ENCODE data around the gene ADGRF1.
"Not testable (repeated sequence)": the region's sequence is repeated elsewhere in the genome, so short reads cannot be mapped to it uniquely, and the experiment has no call there.

ADGRF1 gene

DNA sequence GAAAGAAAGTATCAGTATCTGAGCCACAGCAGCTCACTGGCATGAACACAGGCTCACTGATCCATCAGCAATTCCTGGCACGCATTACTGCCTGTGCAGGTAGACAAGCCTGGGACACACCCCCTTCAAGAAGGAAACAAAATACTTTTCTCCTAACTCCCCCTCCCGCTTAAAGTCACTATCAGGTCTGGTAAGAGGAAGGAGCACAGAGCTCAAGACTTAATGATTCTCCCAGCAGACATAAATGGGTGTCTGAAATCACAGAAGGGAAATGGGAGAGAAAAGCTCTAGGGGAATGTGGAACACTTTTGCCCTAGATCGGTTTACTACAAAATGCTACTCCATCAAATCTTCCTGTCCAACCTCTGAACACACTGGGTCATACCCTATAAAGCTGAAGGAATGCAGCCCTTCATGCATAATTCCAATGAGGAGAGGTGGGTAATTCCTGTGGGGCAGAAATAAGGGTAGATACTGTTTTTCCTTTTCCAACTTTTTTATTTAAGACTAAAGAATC is at the start of gene ADGRF1:
Gene ADGRF1, minus strand, starts transcription at position 58 of the 517 bp plus-strand sequence. CDS start 13,271 bp downstream, outside the sequence.
- CTCF ChIA-PET: interaction anchor here (1.1 kb wide), 1 partner anchor 193 kb away, joined by 3 read pairs; no protein-coding TSS in a partner anchor
- no peaks in the 10 kb centered on the region for H3K36me3 Mint-ChIP-seq
- H3K27ac Mint-ChIP-seq: no peak within 1 kb of the TSS
- no peaks in the 10 kb centered on the region for H3K27me3 Mint-ChIP-seq
- H3K4me1 Mint-ChIP-seq: no peaks in the 10 kb centered on the region
- DNase-seq: no peak
- H3K9me3 Mint-ChIP-seq: no peaks in the 10 kb centered on the region
- no peak within 1 kb of the TSS for H3K4me3 Mint-ChIP-seq

DNA sequence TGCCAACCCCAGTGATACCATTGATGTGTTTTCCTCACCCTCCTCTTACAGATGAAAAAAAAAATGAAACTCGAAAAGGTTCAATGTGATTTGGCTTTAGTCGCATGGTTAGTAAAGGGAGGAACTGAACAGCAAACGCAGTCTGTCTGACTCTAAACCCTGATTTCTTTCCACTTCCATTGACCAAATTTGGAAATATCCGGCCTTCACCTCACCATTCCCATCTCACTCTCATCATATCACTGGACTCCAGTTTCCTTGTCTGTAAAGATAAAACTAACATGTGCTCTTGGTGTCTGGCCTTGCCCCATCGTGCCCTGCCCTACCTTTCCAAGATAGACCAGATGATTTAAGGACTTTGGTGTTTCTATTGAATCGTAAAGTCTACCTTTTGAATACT is 48.7 kb upstream of the ADGRF1 start:
- no peaks in the 10 kb centered on the region for H3K4me1 Mint-ChIP-seq
- no peaks in the 10 kb centered on the region for H3K27me3 Mint-ChIP-seq
- no peak for DNase-seq
- no peaks in the 10 kb centered on the region for H3K9me3 Mint-ChIP-seq
- no peak overlapping the region for H3K4me3 Mint-ChIP-seq
- no peak overlapping the region for H3K27ac Mint-ChIP-seq
- H3K36me3 Mint-ChIP-seq: no peaks in the 10 kb centered on the region
- CTCF ChIA-PET: no interaction called here

DNA sequence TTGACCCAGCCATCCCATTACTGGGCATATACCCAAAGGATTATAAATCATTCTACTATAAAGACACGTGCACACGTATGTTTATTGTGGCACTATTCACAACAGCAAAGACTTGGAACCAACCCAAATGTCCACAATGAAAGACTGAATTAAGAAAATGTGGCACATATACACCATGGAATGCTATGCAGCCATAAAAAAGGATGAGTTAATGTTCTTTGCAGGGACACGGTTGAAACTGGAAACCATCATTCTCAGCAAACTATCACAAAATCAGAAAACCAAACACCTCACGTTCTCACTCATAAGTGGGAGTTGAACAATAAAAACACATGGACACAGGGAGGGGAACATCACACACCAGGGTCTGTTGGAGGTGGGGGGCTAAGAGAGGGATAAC is 47.3 kb upstream of the ADGRF1 start:
- H3K36me3 Mint-ChIP-seq, H3K4me3 Mint-ChIP-seq, DNase-seq, H3K4me1 Mint-ChIP-seq, H3K9me3 Mint-ChIP-seq, CTCF ChIA-PET, H3K27me3 Mint-ChIP-seq, H3K27ac Mint-ChIP-seq: not testable (repeated sequence)

DNA sequence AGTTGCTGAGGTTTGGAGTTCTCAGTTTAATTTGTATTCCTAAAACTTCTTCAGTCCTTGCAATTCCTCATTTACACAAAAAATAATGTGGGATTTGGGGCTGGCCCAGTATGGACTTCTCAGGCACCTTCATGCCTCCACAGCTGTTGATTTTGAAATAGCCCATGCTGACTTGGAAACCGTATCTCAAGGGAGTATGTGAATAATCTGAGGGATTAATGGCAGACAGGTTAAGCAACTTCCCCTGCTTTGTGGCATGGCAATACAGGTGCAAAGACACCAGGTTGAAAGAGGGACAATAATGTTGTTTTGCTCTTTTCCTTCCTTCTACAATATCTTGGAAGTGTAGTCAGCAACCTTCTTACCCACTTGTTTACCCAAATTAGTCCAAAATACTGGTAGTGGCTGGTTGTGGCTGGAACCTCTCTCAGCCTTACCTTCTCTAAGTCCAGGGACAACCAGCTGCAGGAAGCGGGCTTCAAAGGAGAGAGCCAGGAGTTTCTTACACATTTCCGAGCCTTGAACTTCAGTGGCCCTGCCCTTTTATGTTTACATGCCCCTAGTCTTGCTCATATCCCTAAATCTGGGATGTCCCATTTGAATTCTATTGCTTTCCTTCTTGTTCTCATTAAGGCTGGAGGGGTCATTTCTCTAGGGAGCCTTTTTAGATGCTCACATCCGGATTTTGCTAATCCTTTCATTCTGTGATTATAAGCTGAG is 44.1 kb upstream of the ADGRF1 start:
- H3K9me3 Mint-ChIP-seq: no peaks in the 10 kb centered on the region
- CTCF ChIA-PET: interaction anchor here (0.6 to 1.5 kb wide), 3 partner anchors 12 to 39 kb away, joined by 4 read pairs; no protein-coding TSS in a partner anchor
- H3K36me3 Mint-ChIP-seq: no peaks in the 10 kb centered on the region
- no peak overlapping the region for H3K4me3 Mint-ChIP-seq
- DNase-seq: no peak
- H3K27ac Mint-ChIP-seq: no peak overlapping the region
- H3K27me3 Mint-ChIP-seq: no peaks in the 10 kb centered on the region
- H3K4me1 Mint-ChIP-seq: no peaks in the 10 kb centered on the region

DNA sequence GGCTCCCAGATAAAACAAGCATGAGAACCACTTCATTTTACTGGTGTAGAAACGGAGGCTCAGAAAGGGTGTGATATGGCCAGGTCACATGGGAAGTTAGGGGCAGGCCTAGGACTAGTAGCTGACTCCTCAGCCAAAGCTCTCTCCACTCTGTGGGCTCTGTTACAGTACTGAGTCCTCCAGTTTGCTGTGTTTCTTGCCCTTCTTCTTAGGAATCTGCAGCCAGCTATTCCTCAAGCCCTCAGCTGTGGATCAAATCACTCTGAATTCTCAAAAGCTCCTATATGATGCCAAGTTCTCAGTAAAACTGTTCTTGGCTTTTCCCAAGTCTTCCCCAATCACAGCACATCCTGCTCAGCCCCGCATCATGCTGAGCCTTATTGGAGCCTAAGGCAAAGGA is 42.5 kb upstream of the ADGRF1 start:
- Mint-ChIP-seq H3K36me3 (no peaks in the 10 kb centered on the region), H3K27me3 (peaks cover 2% of the 10 kb centered on the region), H3K4me1 (no peaks in the 10 kb centered on the region), H3K9me3 (no peaks in the 10 kb centered on the region), H3K27ac (no peak overlapping the region), H3K4me3 (no peak overlapping the region)
- no peak for DNase-seq
- CTCF ChIA-PET: no interaction called here

DNA sequence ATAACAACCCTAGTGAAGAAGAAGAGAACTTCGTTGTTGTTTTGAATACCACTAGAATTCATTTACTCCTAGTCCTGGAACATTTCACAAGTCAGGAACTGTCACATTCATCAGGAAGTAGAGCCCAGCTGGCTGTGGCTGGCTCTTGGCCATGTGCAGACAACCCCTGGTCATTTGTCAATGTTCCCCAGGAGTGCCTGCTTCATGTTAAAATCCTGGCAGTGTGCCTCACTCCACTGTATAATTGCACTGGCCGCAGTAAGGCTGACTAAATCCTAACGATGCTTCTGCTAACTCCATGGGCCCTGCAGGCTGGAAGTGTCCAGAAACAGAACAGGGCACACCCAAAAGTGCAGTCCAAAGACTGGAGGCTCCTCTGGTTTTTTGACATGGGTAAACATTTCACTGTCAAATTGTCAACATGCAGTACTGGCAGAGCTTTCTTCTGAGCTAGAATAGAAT is 41.5 kb upstream of the ADGRF1 start:
- H3K9me3 Mint-ChIP-seq: no peaks in the 10 kb centered on the region
- H3K4me1 Mint-ChIP-seq: no peaks in the 10 kb centered on the region
- H3K36me3 Mint-ChIP-seq: no peaks in the 10 kb centered on the region
- H3K27ac Mint-ChIP-seq: no peak overlapping the region
- H3K4me3 Mint-ChIP-seq: no peak overlapping the region
- CTCF ChIA-PET: no interaction called here
- H3K27me3 Mint-ChIP-seq: peaks cover 7% of the 10 kb centered on the region
- DNase-seq: no peak

DNA sequence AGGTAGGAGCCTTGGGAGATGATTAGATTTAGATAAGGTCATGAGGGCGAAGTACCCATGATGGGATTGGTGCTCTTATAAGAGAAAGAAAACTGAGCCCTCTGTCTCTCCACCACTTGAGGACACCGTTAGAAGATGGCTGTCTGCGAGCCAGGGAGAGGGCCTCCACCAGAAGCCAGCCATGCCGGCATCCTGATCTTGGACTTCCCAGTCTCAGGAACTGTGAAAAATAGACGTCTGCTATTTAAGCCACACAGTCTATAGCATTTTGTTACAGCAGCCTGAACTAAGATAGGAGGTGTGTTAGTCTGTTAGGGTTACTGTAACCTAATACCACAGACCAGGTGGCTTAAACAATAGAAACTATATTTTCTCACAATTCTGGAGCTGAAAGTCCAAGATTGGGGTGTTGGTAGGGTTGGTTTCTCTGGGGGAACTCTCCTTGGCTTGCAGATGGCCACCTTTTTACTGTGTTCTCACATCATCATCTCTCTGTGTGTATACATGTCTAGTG is 38.0 kb upstream of the ADGRF1 start:
- Mint-ChIP-seq H3K27ac (no peak overlapping the region), H3K4me3 (no peak overlapping the region), H3K9me3 (no peaks in the 10 kb centered on the region), H3K4me1 (no peaks in the 10 kb centered on the region), H3K27me3 (peaks cover 18% of the 10 kb centered on the region), H3K36me3 (no peaks in the 10 kb centered on the region)
- no peak for DNase-seq
- CTCF ChIA-PET: no interaction called here

DNA sequence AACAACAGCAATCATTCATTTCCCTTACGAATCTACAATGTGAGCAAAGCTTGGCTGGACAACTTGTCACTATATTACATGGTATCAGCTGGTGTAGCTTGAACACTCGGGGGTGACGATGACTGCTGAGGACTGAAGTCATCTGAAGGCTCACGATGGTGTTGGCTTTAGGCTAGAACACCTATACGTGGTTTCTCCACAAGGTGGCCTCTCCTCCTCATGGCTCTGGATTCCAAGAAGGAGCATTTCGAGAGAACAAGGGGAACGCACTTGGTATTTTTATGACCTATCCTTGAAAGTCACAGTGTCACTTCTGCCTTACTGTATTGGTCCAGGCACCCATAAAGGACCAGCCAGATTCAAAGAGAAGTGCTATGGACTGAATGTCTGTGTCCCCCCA is 37.5 kb upstream of the ADGRF1 start:
- Mint-ChIP-seq H3K36me3 (no peaks in the 10 kb centered on the region), H3K4me3 (no peak overlapping the region), H3K27ac (no peak overlapping the region), H3K27me3 (peaks cover 20% of the 10 kb centered on the region), H3K4me1 (no peaks in the 10 kb centered on the region), H3K9me3 (no peaks in the 10 kb centered on the region)
- DNase-seq: no peak
- CTCF ChIA-PET: no interaction called here

DNA sequence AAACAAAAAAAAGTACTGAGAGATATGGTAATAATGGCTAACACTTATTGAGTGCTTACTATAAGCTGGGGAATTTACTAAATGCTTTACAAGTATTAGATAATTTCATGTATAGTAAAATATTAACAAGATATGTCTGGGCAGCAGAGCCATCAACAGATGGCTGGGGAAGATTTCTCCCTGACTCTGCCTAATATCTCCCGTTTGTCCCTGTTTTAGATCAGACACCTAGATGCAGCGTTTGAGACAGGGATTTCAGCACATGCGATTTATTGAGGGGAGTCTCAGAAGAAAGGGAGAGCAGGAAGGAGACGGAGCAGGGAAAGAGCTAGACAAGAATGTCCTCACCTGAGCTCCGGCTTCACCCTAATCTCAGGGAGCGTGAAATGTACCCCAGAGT is 36.9 kb upstream of the ADGRF1 start:
- CTCF ChIA-PET: interaction anchor here (0.6 kb wide), 1 partner anchor 77 kb away, joined by 3 read pairs; no protein-coding TSS in a partner anchor
- H3K4me3 Mint-ChIP-seq: no peak overlapping the region
- DNase-seq: no peak

DNA sequence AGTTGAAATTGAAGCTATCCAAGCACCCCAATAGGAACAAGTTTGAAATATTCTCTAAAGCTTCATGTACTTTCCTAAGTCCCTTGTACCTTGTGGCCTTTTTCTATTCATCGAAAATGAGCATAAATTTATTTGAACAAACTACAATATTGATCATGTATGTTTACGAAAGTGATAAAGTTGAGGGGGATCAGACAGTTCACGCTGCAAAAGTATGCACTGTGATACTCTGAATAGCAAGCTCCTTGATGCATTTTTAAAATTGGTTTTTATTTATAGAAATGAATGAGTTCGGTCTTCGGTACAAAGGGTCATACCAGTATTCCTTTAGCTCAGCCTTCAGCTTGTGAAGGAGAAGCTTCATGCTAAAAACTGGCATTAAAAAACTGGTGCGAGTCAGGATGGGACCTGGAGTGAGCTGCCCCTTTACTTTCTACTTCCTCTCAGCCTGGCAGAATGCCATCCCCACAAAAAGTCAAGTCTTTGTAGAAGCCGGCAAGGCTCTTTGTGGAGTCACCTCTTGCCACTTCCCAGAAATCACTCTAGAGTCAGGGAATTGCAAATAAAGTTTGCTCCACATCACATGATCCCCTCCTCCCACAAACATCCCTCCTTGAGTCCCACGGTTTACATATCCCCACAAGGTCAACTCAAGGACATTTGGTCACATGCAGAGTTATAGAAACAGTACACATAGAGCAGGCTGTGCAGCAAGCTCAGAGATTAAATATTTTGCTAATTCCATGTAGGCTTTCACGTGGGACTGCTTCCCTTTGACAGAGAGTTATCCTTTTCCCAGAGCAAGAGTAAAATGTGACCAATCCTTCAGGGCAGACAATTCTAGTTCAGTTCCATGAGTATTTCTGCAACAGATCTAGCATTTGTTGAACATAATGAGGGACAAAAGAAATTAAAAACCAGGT is 34.6 kb upstream of the ADGRF1 start:
- H3K27me3 Mint-ChIP-seq: peaks cover 20% of the 10 kb centered on the region
- no peak overlapping the region for H3K27ac Mint-ChIP-seq
- H3K9me3 Mint-ChIP-seq: no peaks in the 10 kb centered on the region
- no peaks in the 10 kb centered on the region for H3K4me1 Mint-ChIP-seq
- no peak for DNase-seq
- H3K4me3 Mint-ChIP-seq: no peak overlapping the region
- no peaks in the 10 kb centered on the region for H3K36me3 Mint-ChIP-seq
- CTCF ChIA-PET: no interaction called here

More for the DNA sequence above, 36.9 kb upstream of the ADGRF1 start:
- no peaks in the 10 kb centered on the region for H3K9me3 Mint-ChIP-seq
- H3K27ac Mint-ChIP-seq: no peak overlapping the region
- no peaks in the 10 kb centered on the region for H3K4me1 Mint-ChIP-seq
- peaks cover 20% of the 10 kb centered on the region for H3K27me3 Mint-ChIP-seq
- no peaks in the 10 kb centered on the region for H3K36me3 Mint-ChIP-seq

DNA sequence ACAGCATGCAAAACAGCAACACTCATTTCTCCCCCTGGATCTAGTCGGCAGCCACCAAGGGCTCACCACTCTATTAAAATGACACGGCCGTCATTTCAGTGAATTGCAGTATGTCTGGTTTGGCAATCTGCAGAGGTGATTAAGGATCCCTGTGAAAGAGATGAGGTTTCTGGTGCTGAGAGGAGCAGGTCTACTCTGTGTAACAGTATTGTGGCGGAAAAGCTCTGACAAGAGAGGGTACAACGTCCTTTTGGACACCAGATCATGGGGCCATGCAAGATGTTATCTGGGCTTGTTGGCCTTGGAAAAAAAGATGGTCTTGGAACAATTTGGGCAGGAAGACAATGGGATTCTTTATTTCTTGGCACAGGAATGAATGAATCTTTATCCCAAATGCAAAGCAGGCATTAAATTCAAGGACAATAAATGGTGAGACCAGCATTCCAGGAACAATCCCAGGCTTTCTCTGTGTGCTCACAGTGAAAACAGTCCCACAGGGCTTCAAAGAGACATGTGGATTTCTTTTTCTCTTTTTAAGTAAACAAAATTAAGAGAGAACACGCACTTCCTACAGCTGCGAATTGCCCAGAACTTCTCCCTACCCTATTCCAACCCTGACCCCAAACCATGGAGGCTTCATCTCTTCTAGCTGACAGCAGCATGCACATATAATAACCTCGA is 33.7 kb upstream of the ADGRF1 start:
- Mint-ChIP-seq H3K9me3 (no peaks in the 10 kb centered on the region), H3K27me3 (peaks cover 20% of the 10 kb centered on the region), H3K4me3 (no peak overlapping the region), H3K27ac (no peak overlapping the region), H3K36me3 (no peaks in the 10 kb centered on the region), H3K4me1 (no peaks in the 10 kb centered on the region)
- CTCF ChIA-PET: interaction anchor here (0.7 kb wide), 1 partner anchor 305 kb away, joined by 3 read pairs; no protein-coding TSS in a partner anchor
- DNase-seq: no peak

DNA sequence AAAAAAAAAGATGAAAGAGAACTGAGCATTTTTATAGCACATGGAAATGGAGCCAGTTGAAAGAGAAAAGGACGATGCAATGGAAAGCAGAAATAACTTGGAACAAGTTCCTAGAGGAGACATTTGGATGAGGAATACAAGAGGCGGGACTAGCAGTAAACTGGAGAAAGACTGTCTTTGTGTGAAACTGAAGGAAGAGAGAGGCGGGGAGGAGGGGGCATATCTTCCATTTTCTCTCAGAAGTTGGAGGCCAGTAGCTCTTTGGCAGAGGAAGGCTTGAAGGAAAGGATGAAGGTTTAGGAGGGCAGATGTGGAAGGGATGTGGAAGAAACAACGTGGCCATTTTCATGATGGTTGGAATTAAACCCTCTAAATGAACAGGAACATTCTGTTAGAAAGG is 33.0 kb upstream of the ADGRF1 start:
- H3K27ac Mint-ChIP-seq: no peak overlapping the region
- no peaks in the 10 kb centered on the region for H3K4me1 Mint-ChIP-seq
- no peak for DNase-seq

DNA sequence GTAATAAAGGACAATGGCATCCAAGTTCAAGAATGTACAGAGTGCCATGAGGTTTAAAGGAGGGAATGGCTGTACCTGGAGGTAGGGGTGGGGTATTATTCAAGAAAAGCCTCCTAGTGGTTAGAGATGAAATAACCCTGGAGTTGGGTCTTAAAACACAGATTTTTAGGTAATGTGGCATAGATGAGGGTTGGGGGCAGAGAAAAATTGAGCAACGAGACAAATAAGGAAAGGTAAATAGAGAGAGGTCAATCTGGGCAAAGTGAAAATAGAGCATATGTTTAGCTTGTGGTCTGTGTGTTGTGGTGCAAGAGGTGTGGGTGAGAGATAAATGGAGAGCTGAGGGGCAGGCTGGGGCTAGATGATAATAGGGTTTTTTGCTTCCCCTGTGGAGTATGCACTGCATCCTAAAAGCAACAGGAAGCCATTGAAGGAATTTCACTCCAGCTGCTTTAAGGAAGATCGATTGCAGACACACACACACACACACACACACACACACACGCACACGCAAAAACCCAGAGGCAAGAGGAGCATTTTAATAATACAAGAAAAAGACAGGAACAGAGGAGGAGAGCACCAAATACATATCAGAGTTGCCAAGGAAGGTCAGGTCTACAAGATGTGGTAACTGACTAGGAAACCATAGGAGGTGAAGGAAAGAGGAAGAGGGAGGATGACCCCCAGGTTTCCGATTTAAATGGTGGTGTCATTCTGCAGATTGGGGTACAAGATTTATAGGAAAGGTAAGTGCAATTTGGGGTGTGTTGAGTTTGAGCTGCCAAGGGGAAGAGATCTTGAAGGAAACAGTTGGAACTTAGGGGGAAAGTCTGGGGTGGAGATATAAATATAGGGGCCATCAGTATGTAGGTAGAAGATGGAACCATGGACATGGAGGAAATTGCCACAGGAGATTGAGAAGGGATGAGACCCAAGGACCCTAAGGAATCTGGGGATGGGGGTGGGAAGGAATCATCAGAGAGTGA is 31.3 kb upstream of the ADGRF1 start:
- no peak for DNase-seq
- Mint-ChIP-seq H3K4me1 (no peaks in the 10 kb centered on the region), H3K36me3 (no peaks in the 10 kb centered on the region), H3K27ac (no peak overlapping the region), H3K4me3 (no peak overlapping the region), H3K27me3 (peaks cover 12% of the 10 kb centered on the region), H3K9me3 (no peaks in the 10 kb centered on the region)
- CTCF ChIA-PET: interaction anchor here (0.6 to 1.1 kb wide), 2 partner anchors 58 to 199 kb away, joined by 3 to 4 read pairs; no protein-coding TSS in a partner anchor

More for the DNA sequence above, 33.0 kb upstream of the ADGRF1 start:
- peaks cover 20% of the 10 kb centered on the region for H3K27me3 Mint-ChIP-seq
- H3K9me3 Mint-ChIP-seq: no peaks in the 10 kb centered on the region
- no peak overlapping the region for H3K4me3 Mint-ChIP-seq
- CTCF ChIA-PET: interaction anchor here (0.7 kb wide), 1 partner anchor 306 kb away, joined by 3 read pairs; no protein-coding TSS in a partner anchor
- H3K36me3 Mint-ChIP-seq: no peaks in the 10 kb centered on the region

Data from activated naive CD4-positive, alpha-beta T cell treated with anti-CD3 and anti-CD28 coated beads, Interleukin-2, amount 10 ng/mL, durations not matched to agents 7 days and 5 days (primary cell).